ENCODE results near the gene ACTR1A.
"Not testable (repeated sequence)": the region's sequence is repeated elsewhere in the genome, so short reads cannot be mapped to it uniquely, and the experiment has no call there.

The ACTR1A gene

DNA sequence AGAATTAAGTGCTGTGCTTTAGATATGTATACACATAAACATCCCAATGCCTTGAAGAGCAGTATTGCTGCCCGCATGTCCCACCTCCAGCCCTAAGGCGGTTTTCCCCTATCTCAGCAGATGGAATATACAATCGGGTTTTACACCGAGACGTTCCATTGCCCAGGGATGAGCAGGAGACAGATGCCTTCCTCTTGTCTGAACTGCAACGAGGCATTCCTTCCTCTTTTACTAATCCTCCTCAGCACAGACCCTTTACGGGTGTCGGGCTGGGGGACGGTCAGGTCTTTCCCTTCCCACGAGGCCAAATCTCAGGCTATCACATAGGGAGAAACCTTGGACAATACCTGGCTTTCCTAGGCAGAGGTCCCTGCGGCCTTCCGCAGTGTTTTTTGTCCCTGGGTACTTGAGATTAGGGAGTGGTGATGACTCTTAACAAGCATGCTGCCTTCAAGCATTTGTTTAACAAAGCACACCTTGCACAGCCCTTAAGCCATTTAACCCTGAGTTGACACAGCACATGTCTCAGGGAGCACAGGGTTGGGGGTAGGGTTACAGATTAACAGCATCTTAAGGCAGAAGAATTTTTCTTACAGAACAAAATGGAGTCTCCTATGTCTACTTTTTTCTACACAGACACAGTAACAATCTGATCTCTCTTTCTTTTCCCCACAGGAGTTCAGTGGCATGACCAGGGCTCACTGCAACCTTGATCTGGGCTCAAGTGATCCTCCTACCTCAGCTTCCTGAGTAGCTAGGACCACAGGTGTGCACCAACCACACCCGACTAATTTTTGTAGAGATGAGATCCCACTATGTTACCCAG lies 47.6 kb downstream of the ACTR1A start:
- not testable (repeated sequence) for DNase-seq (ENCODE audit: low read depth)

- no peak for DNase-seq (ENCODE audit: low read depth)
These were observed 49.0 kb downstream of the ACTR1A start for GRCh38 chr10:102453502-102453901.

DNA sequence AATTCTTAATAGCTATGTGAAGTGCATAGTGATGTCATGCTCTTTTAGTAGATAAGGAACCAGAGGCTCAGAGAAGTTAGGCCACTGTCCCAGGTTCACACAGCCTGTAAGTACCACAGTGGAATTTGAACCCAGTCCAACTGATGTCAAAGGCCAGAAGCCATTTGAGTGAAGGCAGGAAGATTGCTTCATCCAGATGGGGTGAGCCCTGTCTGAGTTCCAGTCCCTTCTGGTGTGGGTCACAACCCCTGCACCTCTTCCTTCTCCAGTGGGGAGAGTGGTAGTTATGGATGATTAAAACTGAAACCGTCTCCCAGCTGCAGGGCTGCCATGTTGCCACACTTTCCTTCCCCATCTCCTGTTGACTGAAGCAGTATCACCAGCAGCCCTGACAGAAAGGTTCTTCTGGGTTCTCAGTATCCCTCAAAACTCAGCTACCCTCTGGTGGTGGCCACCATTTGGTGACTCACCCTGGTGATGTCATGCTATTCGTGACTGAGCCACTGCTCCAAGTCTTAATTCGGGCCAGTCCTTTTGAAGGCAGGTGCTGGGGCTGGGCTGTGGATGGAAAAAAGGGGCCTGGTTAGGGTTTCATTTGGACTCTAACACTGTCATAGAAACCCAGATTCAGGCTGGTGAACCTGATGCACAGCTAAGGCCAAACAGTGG lies 49.7 kb downstream of the ACTR1A start:
- DNase-seq (ENCODE audit: low read depth), result no peak

GRCh38 chr10:102451105-102451969 lies 51.2 kb downstream of the ACTR1A start, which contains the start of gene C10orf95:
TSS of gene C10orf95 (minus strand) at chr10:102451543. CDS start at chr10:102451093, 450 bp downstream.
- DNase-seq (ENCODE audit: low read depth), result no peak

- DNase-seq (ENCODE audit: low read depth), result no peak
These were observed 52.0 kb downstream of the ACTR1A start for GRCh38 chr10:102450374-102451104.

GRCh38 chr10:102450124-102450373 lies 52.5 kb downstream of the ACTR1A start:
- DNase-seq (ENCODE audit: low read depth), result no peak

- DNase-seq (ENCODE audit: low read depth), result no peak
These were observed 53.0 kb downstream of the ACTR1A start for GRCh38 chr10:102449321-102450123.

GRCh38 chr10:102444851-102445250 lies 57.7 kb downstream of the ACTR1A start:
- DNase-seq (ENCODE audit: low read depth), result no peak

DNA sequence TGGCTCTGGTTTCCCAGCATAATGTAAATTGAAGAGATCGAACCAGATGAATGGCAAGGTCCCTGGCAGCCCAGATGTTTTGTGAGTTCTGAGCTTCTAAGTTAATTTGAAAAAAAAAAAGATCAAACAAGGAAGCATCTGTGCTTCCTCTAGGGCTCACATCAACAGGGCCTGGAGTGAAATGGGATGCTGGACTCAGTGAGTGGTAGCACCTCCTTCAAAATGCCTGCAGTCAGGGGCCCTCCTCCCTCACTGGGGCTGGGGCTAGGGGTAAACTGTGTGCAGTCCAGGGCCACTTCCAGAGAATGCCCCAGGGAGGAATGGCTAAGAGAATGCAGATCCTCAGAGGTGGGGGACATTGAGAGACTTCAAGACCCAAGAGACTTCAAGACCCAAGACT lies 64.1 kb downstream of the ACTR1A start:
- DNase-seq (ENCODE audit: low read depth), result no peak

DNA sequence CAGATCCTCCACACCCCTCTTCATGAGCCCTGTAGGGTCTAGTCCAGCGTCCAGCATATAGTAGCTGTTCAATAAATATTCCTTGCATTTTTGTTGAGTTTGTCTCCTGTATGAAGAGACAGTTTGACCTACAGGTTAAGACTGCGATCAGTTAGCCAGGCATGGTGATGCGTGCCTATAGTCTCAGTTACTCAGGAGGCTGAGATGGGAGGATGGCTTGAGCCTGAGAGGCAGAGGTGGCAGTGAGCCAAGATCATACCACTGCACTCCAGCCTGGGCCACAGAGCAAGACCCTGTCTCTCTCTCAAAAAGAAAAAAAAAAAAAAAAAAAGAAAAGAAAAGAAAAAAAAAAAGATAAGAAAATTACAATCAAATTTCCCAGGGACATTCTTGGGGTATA lies 65.0 kb downstream of the ACTR1A start:
- no peak for DNase-seq (ENCODE audit: low read depth)

- DNase-seq (ENCODE audit: low read depth), result no peak
These were observed 66.2 kb downstream of the ACTR1A start for GRCh38 chr10:102436312-102436711.

- DNase-seq (ENCODE audit: low read depth), result no peak
These were observed 66.8 kb downstream of the ACTR1A start for GRCh38 chr10:102435529-102436233.

DNA sequence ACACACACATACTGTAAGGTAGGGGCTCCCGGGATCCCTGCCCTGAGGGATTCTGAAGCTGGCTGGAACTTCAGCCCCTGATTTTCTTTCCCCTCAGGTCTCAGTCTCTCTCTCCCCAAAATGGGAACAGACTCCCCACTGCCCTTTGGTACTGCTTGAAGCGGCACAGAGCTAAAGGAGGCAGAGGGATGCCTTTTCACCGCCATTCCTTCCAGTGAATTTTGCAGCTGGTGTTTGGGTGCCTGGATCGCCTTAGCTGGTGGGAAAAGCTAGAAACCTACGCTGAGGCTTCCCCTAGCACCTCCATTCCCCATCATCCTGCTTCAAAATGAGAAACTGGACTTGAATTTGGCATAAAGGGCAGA lies 67.4 kb downstream of the ACTR1A start:
- DNase-seq (ENCODE audit: low read depth), result no peak

DNA sequence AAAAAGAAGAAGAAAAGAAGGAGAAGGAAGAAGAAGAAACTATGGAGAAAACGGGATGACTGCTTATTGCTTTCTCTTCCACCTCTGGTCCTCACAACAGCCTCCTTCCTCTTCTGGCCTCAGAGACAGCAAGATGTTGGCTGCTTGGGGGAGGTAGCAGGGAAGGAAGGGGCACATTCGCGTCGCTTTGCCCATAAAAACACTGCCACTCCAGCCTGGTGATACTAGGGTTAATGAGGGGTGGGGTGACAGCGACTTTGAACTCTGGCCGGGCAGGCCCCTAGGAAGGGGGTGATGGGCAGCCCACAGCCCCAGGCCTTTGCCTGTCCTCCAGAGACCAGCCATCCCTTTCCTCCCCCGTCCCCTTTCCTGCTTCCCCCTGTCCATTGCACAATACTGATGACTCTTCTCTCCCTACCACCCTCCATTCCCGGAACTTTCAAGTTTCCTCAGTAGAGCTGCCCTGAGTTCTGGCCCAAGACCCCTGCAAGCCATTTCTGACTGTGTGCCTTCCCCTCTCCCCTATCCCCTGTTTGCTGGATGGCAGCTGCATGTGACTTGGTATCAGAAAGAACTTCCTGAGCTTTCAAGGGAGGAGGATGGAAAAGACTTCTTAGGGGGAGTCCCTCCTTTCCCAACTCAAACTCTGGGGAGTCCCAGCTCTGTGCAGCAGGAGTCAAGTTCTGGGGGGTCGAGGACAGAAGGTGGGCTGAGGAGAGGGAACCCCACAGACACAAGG lies 67.9 kb downstream of the ACTR1A start:
- no peak for DNase-seq (ENCODE audit: low read depth)

DNA sequence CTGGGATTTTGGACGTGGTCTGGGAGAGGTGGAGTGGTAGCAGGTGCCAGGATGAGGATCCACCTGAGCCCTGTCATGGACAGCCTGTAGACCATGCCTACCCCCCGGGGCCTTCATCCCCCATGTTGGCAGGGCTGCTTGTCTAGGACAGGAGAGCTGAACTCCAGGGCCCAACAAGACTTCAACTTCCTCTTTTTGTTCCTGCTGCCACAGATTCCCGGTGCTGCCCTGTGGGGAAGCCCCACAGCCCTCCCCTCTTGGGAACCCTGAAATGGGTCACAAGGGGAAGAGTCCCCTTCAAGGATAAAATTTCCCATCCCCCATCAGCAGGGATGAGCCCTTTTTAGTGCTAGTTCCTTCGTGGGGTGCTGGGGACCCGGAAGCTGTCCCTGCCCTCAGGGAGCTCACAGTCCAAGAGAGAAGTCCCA lies 68.9 kb downstream of the ACTR1A start:
- no peak for DNase-seq (ENCODE audit: low read depth)

DNA sequence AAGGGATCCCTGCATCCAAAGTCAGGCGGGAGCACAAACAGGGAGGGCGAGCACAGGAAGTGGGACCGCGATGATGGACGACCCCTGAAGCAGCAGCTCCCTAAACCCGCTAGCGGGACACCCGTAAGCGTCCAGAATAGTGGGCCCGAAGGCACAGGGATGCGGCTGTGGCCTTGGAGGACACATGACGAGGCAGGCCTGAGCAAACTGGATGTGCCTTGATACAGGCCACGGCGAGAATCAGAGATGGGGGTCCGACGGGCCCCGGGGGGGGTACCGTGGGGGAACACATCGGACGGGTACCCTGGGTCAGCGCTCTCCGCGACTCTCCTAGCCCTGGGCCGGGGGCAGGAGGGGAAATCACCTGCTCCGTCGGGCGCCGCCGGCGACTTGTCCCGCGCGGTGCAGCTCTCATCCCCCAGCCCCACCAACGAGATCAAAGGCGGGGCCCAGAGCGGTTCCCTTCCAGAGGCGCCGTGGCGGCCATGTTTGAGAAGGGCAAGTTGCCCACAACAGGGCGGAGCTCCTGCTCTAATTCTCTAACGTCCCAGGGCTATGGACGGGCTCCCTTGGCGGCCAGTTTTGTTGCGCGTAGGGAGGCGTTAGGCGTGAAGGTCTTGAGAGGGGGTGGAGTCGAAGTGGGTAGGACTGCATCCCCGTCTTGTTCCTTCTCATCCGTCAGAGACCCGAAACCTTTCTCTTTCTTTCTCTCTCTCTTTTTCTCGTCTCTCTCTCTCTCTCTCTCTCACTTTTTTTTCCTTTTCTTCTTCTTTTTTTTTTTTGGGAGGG lies 70.2 kb downstream of the ACTR1A start, which contains the start of gene CUEDC2:
TSS of gene CUEDC2 (minus strand) at position 413 of the 789 bp plus-strand sequence. CDS start 7,386 bp downstream, outside the sequence.
- peak; percentile 85 for DNase-seq (ENCODE audit: low read depth)

DNA sequence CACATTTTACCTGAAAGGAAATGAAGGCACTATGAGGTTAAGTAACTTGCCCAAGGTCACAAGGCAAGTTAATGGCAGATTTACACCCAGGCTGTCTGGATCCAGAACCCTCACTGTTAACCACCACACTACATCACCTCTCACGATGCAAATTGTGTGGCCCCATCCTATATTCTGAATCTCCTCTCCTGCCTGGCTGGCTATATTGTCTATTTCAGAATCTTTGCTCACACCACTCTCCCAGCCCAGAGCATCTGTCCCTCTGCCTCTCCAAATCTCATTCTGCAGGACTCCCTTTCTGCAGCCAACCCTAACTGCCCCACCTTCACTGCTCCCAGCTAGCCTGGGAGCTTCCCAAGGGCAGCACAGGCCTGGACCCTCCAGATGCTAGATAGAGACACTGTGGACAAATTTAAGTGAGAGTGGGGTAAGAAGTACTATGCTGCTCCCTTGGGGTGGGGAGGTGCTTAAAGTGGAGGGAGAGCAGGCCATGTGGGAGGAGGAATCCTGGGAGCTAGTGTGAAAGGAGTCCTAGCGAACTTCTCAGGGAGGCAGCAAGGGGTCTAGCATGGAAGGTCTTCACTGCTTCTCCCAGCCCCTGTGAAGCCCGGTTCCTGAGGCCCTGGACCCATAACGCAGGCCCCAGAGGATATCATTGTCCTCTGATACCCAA lies 70.9 kb downstream of the ACTR1A start:
- no peak for DNase-seq (ENCODE audit: low read depth)

DNA sequence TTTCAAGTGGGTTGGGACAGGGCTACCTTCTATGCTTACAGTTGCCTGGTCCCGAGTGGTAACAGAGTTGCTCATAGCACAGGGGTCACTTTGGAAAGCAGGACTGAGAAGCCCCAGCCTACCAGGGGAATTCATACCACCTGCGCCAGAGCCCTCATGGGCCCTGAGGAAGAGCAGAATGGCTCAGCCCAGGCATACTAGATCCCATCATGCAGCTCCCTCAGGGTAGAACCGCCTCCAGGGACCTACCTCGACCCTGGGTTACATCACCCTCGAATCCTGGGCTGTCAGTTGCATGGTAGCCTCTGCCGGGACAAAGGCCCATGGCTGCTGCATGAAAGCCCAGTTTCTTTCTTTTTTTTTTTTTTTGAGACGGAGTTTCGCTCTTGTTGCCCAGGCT lies 73.0 kb downstream of the ACTR1A start:
- DNase-seq (ENCODE audit: low read depth), result no peak

Data from HS-27A (cell line).